ENCODE measurements around the gene SLC2A13. TPM values are rescaled to one million over a fixed set of nuclear protein-coding genes. Genes with fewer than 3 reads are reported as not detected.

SLC2A13 gene
- total and polyA plus RNA-seq, 2 donors (not counting 3 experiments of a cell fraction or from before 2014, with no cell fraction given), result 1.2 to 4.9 TPM

- no peaks in the 10 kb centered on the region for H3K27me3 ChIP-seq (ENCODE audit: control insufficient read depth in 2 of 2, insufficient read depth in 2 of 2, low read length in 2 of 2)
- no peak for FAIRE-seq
- ChIA-PET POLR2A (no interaction called here), CTCF (interaction anchor here (0.6 to 1.0 kb wide), 3 partner anchors 8 to 166 kb away, joined by 3 read pairs; no protein-coding TSS in a partner anchor)
- H4K20me1 ChIP-seq (replicated peaks; ENCODE audit: control insufficient read depth, extremely low read depth, insufficient read depth, low read length), result no peaks in the 10 kb centered on the region
- intact Hi-C loops (cut with micrococcal nuclease) (no loop called here), dilution Hi-C loops (cut with MboI; ENCODE audit: extremely low pct_ligation_motif_present, low sequenced_read_pairs) (no loop called here)
- H3K4me2 ChIP-seq (ENCODE audit: insufficient read depth, low read length), result no peak overlapping the region
- no peaks in the 10 kb centered on the region for H3K9me1 ChIP-seq (replicated peaks; ENCODE audit: control insufficient read depth, extremely low read depth, insufficient read depth, low read length)
- no peaks in the 10 kb centered on the region for H3K79me2 ChIP-seq (ENCODE audit: control insufficient read depth, insufficient read depth, low read length)
- no peaks in the 10 kb centered on the region for H3K4me1 ChIP-seq (ENCODE audit: control insufficient read depth, extremely low read depth, insufficient read depth, low read length)
- no peak overlapping the region for H3K9ac ChIP-seq (replicated peaks; ENCODE audit: extremely low read depth, insufficient read depth, low read length)
- H3K27ac ChIP-seq (ENCODE audit: insufficient read depth, low read depth, low read length), result no peak overlapping the region
- TF ChIP-seq POLR2A (IDR thresholded peaks at IDR 0.05; ENCODE audit: low read depth, low read length), result no peak
- TF ChIP-seq CTCF (IDR thresholded peaks at IDR 0.05; ENCODE audit: extremely low read depth in 1 of 2, insufficient read depth in 1 of 2, low read depth in 1 of 2, low read length in 2 of 2), result no peak
- no peak for TF ChIP-seq FOS (IDR thresholded peaks at IDR 0.05; ENCODE audit: borderline replicate concordance, insufficient read depth, low read length)
- TF ChIP-seq MYC (IDR thresholded peaks at IDR 0.05; ENCODE audit: low read depth, low read length), result no peak
- TF ChIP-seq, protein P1, sequence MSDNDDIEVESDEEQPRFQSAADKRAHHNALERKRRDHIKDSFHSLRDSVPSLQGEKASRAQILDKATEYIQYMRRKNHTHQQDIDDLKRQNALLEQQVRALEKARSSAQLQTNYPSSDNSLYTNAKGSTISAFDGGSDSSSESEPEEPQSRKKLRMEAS (IDR thresholded peaks at IDR 0.05; ENCODE audit: insufficient read depth, insufficient read length), result no peak
- TF ChIP-seq POLR2AphosphoS5 (IDR thresholded peaks at IDR 0.05; ENCODE audit: insufficient read depth, low read depth, low read length), result no peak
- no peak for TF ChIP-seq GATA2 (IDR thresholded peaks at IDR 0.05; ENCODE audit: insufficient read depth, insufficient read length, low read depth, low read length)
- TF ChIP-seq JUN (IDR thresholded peaks at IDR 0.05; ENCODE audit: borderline replicate concordance, insufficient read depth, insufficient read length, low read depth), result no peak
- TF ChIP-seq EZH2 (IDR thresholded peaks at IDR 0.05; ENCODE audit: borderline replicate concordance, low read depth, low read length, severe bottlenecking), result no peak
- no peak overlapping the region for H3K4me3 ChIP-seq (replicated peaks in 1 of 3; ENCODE audit: insufficient read depth in 1 of 3, low read depth in 1 of 3, low read length in 3 of 3)
- BruUV-seq (replicated peaks), result no TSS peak
- H2AFZ ChIP-seq (ENCODE audit: low read depth, low read length), result no peak overlapping the region
- peak; percentile 30 for DNase-seq (ENCODE audit: low read depth, low spot score)
- no peaks in the 10 kb centered on the region for H3K9me3 ChIP-seq (replicated peaks; ENCODE audit: control insufficient read depth, insufficient read depth, low read length)
- H3K36me3 ChIP-seq (ENCODE audit: control insufficient read depth in 2 of 2, extremely low read depth in 1 of 2, insufficient read depth in 2 of 2, low read length in 2 of 2), result no peaks in the 10 kb centered on the region
Observed at GRCh38 chr12:39824505-39825212, 281.2 kb downstream of the SLC2A13 start.
